Measurements from ENCODE around the gene LIPN.
"Not testable (repeated sequence)": the region's sequence is repeated elsewhere in the genome, so short reads cannot be mapped to it uniquely, and the experiment has no call there.

Gene LIPN

DNA sequence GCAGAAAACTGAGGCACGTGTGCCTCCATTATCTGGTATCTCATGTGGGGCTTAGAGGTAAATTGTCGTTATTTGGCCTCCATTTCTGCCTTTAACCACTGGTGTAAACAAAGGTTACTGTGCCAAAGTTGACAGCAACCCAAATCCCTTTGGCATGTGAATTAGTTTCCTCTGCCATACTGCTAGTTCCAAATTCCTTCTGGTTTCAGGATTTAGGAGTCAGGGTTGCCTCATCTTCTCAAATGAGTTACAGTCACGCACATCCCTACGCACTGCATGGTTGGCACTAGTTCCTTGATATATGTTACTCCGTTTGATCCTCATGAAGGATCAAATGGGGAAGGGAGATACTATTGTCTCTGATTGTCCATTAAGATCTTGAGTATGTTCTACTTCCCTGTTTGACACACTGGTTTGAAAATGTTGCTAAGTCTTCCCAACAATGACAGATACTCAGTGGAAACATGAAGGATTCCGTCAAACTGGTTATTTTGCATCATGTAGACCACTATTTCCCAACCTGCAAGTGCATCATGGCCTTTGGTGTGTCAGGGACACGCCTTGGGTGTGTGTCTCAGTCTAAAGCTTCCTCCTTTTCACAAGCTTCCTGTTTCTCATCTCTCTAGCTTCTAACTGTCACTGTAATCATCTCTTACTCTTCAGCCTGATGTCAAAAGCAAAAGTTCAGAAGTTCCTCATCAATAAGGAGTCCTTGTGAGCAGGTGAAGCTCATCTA lies at the start of gene LIPN:
Gene LIPN, plus strand, starts transcription at position 655 of the 736 bp plus-strand sequence. CDS start 1,386 bp downstream, outside the sequence.
- no peak for DNase-seq (ENCODE audit: low read depth)

DNA sequence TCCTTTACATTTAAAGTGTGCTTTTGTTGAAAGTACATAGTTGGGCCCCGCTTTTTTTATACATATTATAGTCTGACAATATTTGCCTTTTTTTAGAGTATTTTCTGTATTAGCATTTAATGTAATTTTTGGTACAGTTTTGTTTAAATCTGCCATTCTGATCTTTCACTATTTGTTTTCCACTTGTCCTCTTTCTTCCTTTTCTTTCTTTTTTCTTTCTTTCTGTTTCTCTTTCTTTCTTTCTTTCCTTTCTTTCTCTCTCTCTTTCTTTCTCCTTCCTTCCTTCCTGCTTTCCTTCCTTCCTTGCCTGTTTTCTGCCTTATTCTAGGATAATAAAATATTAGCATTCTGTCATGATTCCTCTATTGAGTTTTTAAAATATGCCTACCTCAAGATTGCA lies 44.3 kb upstream of the LIPN start:
- DNase-seq (ENCODE audit: low read depth), result no peak

- DNase-seq (ENCODE audit: low read depth), result no peak
Observed at GRCh38 chr10:88721392-88721791, 38.4 kb upstream of the LIPN start.

- DNase-seq (ENCODE audit: low read depth), result no peak
Observed at GRCh38 chr10:88725798-88726197, 34.0 kb upstream of the LIPN start.

DNA sequence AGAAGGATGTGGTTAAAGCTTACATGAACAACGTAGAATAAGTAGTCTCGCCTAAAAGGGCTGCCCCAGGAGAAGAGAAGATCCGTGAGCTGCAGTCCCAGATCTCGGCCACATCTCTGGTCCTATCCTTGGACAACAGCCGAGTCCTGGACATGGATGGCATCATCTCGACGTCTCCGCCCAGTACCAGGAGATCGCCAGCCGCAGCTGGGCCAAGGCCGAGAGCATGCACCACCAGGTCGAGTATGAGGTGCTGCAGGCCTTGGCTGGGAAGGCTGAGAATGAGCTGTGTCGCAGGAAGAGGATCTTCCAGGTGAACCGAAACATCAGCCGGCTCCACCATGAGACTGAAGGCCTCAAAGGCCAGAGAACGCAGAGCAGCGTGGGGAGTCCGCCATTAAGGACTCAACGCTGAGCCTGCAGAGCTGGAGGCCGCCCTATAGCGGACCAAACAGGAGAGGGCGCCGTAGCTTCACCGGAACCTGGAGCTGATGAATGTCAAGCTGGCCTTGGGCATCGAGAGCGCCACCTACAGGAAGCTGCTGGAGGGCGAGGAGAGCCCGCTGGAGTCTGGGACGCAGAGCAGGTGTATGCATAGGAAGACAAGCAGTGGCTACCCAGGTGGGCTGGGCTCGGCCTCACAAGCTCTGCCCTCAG lies 31.6 kb upstream of the LIPN start:
- DNase-seq (ENCODE audit: low read depth), result no peak

DNA sequence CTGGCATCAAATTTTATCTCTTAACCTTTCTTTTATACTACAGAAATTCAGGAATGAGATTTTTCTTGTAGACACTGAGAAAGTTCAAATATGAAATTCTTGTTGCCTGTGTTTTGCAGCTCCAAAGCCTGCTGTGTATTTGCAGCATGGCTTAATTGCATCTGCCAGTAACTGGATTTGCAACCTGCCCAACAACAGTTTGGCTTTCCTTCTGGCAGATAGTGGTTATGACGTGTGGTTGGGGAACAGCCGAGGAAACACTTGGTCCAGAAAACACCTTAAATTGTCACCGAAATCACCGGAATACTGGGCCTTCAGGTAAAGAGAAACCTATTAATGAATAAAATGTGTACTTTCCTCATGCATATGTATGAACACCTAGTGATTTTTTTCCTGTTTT lies 29.0 kb upstream of the LIPN start:
- DNase-seq (ENCODE audit: low read depth), result no peak

DNA sequence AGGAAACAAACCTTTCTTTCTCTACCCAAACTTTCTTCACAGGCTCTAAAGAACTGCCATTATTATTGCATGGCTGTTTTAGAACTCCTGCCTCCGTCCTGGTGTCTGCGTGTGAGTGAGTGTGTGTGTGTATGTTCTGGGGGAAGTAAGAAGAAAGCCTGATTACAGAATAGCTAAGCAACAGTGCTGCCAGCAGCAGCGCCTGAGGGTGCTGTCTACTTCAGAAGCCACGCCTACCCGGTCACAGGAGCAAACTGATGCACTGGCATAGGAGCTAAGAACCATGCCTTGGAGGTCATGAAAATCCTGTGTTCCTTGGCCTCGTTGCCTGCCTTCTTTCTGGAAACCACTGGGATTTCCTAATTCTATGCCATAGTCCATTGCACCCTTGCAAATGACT lies 28.5 kb upstream of the LIPN start:
- no peak for DNase-seq (ENCODE audit: low read depth)

DNA sequence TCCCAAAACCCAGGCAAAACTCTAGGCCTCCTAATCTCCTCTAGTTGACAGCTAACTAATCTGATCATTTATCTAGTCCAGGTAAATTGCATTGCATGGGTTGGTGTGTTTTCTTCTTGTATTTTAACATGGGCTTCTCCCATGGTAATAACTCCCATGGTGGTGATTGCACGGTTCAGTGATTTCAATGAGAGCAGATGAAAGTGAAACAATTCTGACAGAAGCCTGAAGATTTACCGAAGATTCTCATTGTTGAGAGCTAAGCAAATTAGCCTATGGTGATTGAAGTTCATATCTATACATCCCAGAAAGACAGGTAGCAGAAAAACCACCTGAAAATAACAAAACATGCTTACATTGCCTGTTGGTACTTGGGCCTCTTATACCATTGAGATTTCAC lies 26.6 kb upstream of the LIPN start:
- no peak for DNase-seq (ENCODE audit: low read depth)

- DNase-seq (ENCODE audit: low read depth), result no peak
Observed at GRCh38 chr10:88735661-88736060, 24.2 kb upstream of the LIPN start.

- not testable (repeated sequence) for DNase-seq (ENCODE audit: low read depth)
Observed at GRCh38 chr10:88741921-88742320, 17.9 kb upstream of the LIPN start.

GRCh38 chr10:88742448-88742847 lies 17.4 kb upstream of the LIPN start:
- no peak for DNase-seq (ENCODE audit: low read depth)

GRCh38 chr10:88744002-88744401 lies 15.8 kb upstream of the LIPN start:
- DNase-seq (ENCODE audit: low read depth), result no peak

DNA sequence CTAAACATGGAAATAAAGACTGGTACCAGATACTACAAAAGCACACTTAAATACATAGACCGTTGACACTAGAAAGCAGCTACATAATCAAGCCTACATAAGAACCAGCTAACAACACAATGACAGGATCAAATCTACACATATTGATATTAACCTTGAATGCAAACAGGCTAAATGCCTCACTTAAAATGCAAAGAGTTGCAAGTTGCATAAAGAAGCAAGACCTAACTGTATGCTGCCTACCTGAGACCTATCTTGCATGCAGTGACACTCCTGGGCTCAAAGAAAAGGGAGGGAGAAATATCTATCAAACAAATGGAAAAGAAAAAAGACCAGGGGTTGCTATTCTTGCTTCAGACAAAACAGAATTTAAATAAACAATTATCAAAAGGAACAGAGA lies 14.2 kb upstream of the LIPN start:
- DNase-seq (ENCODE audit: low read depth), result no peak

DNA sequence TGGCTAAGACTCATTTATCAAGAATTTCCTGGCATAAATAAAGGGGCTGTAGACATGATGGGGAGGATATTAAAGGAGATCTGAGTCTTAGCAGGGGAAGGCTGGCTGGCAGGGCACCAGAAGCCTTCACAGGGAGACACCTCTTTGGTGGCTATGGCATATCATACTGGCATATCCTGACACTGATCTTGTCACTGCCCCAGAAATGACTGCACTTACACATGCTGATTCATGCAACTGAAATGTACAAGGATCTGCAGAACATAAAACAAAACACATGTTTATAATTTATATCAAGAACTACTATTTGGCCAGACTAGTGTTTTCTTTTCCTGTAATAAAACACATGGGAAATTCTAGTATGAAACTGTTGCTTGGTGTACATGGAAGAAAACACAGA lies 5.5 kb upstream of the LIPN start:
- DNase-seq (ENCODE audit: low read depth), result no peak

DNA sequence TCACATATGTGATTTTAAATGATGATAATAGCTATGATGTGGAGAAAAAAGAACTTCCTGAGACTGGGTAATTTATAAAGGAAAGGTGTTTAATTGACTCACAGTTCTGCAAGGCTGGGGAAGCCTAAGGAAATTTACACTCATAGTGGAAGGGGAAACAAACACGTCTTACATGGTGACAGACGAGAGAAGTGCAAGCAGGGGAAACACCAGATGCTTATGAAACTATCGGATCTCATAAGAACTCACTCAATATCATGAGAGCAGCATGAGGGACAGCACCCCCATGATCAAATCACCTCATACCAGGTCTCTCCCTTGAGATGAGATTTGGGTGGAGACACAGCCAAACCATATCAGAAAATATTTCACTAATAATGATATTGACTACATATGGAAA lies 4.1 kb upstream of the LIPN start:
- DNase-seq (ENCODE audit: low read depth), result no peak

DNA sequence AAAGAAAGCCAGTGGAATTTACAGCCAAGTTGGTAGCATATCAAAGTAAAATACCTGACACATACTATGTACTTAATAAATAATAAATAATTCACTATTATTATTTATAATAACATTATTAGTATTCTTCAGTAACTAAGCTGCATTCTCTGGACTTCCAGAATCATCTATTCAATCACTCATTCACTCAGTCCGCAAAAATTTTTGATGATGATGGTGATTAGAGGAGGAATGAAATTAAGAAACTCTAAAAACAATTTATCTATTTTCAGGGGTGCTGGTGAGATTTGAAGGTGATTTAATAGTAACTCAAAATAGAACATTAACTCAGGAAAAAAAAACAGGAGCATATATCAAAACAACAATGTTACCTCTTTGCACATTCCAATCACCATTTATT lies 3.2 kb upstream of the LIPN start:
- no peak for DNase-seq (ENCODE audit: low read depth)

- DNase-seq (ENCODE audit: low read depth), result no peak
Observed at GRCh38 chr10:88762906-88763305, 3.1 kb downstream of the LIPN start.

DNA sequence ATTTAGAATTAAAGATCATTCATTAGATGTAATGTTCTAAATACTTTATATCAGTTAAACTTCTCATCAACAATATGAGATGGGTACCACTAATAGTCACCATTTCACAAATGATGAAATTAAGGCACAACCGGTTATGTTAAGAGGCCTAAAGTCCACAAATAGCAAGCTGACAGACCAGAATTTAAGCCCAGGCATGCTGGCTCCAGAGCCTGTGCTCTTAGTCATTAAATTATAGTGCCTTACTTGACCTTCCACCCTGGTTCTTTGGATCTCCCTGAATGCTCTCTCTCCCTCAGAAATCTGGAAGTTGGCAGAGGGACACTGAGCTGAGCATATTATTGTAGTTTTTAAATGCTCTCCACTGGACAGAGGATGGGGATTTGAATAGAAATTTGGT lies 3.6 kb downstream of the LIPN start:
- no peak for DNase-seq (ENCODE audit: low read depth)

GRCh38 chr10:88764110-88764509 lies 4.3 kb downstream of the LIPN start:
- DNase-seq (ENCODE audit: low read depth), result no peak

- no peak for DNase-seq (ENCODE audit: low read depth)
Observed at GRCh38 chr10:88765816-88766215, 6.0 kb downstream of the LIPN start.

GRCh38 chr10:88769384-88769783 lies 9.6 kb downstream of the LIPN start:
- no peak for DNase-seq (ENCODE audit: low read depth)

DNA sequence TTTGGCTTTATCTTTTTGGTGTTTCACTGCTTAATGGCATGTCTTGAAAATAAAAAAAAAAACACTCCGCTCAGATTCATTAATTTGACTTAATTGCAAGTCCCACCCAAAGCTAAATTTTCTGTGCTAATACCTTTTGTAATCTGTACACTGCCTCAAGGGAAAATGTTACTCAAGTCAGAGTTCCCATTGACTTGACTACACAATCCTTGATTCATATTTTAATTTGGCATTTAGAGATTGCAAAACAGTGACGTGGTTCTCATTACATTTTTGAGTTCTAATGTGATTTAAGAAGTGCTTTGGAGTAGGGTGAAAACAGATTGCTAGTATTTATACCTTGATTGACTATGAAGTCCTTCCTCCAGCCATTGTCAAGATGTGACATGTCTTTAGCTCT lies 21.4 kb downstream of the LIPN start:
- DNase-seq (ENCODE audit: low read depth), result no peak

- DNase-seq (ENCODE audit: low read depth), result no peak
Observed at GRCh38 chr10:88782222-88782621, 22.4 kb downstream of the LIPN start.

DNA sequence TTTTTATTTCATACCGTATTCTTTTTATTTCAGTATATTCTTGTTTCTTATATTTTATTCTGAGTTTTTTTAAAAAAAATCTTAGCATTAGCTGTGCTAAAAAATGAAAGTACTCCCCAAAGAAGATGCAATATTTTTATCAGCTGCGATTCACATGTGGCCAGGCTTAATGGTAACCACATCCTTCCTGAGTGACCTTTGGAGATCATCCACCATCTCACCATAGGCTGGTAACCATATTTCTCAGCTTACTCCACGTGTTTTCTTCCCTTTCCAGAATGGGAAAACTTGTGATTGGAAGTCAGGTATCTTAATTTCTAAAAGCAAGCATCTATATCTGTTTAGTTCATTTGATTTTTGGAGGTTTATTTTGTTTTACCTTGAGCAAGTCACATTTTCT lies 23.9 kb downstream of the LIPN start:
- no peak for DNase-seq (ENCODE audit: low read depth)

Measured in activated T-cell treated with anti-CD3 and anti-CD28 coated beads for 1 hour (primary cell).